ENCODE measurements around the gene SHQ1.
A peak's percentile ranks its signal among the peaks of the same experiment; 100 is the strongest.
"Not testable (repeated sequence)": the region's sequence is repeated elsewhere in the genome, so short reads cannot be mapped to it uniquely, and the experiment has no call there.

The SHQ1 gene

DNA sequence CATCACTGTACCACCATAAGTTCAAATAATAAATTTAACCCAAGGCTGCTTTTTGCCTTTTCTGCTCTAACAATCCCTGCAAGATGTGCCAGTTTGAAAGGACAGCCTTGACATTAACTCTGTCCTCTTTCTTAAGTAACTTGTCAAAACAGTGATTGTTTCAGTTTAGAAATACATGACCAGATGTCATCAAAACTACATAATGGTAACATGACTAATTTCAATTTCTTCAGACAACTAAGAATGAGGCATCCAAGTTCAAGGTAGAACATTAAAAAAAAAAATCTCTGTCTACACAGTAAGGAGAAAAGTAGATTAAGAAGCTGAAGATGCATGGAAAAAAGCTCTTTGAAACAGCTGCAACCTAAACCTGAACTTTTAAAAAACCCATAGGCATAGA, 47.4 kb downstream of the SHQ1 start:
- DNase-seq (ENCODE audit: low read depth in 2 of 2) = no peak

DNA sequence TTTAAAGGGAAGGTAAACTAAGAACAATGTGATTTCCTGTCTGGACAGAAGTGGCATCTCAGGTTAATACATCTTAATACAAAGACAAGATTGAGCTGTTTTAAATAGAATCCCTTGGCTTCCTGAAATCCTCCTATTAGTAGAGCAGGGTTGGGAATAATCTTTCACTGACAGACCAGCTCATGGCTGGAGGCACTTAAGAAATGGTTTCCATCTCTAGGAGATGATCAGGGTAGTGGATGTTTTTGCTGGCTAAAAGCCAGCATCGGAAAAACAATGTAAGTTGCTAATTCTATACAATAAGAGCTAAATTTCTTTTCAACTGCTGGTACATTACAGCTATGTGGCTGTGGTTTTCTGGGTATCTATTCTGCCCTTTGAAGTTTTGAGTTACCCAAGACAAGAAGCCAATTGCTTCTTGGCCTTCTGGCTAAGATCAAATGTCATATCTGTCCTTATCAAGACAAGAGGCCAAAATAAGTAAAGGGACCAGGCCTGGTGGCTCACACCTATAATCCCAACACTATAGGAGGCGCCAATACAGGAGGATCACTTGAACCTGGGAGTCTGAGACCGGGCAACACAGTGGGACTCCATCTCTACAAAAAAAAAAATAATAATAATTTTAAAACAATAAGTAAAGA, 49.6 kb downstream of the SHQ1 start:
- DNase-seq (ENCODE audit: low read depth in 2 of 2) = no peak

DNA sequence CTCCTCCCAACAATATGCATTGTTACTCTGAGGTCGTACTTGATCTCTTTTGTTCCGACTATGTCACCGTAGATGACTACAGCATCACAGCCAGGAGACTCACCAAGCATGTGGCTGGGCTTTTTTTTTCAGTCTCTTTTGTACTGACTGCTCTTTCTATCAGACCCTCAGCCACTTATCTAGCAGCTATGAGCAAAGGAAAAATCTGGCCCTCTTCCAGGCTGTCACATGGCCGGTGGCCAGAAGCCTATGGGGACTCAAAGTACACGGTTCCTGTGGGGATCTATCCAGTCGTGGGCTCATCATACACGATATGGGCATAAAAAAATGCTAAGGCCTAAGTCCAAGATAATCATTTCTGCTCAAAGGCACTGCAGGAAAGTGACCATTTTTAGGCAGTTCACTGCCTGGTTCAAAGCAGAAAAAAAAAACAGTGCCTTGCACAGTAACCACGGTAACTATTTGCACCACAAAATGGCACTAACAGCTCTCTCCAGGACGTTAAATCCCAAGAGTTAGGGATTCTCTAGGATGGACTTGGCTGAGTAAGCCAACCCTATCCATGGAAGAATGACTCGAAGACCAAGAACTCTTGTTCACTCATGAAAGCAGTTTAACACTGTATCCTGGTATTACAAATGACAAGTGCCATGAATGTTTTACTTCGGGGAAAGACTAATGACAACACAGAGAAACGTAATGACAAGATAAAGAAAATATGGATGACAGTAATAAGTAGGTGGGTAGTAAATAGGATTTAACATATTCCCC, 50.3 kb downstream of the SHQ1 start:
- DNase-seq (ENCODE audit: low read depth in 2 of 2) = no peak

DNA sequence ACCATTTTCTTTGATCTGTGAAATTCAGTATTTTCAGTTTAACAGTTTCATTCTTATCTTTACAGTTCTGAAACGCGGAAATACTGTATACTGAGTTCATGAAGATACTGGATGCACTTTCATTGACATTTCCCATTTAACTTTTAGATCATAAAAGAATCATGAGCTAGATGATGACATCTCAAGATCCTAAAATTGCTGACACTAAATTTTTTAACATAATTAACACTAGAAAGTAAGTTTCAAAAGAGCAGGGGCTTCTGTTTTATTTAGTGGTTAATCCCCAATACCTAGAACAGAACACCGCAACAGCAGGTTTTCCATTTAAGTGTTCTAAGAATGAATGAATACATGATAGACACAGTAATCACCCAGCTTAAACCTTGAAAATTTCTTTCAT, 54.2 kb downstream of the SHQ1 start:
- no peak for DNase-seq (ENCODE audit: low read depth in 2 of 2)

DNA sequence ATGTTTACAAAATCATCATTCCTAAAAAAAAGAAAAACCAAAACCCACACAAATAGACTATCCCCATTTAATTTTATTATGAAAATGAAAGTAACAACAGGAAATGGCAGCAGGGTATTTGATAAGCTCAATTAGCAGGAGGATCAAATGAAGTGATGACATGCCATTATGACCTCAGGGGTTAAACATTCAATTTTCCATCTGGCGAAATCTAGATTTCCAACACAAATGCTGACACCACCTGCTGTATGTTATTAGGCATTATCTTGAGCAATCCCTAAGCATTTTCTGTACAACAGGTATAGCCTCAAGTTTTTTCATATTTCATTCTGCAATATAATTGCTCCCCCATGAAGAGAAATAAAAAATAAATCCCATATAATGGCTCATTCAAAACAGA, 57.1 kb downstream of the SHQ1 start:
- no peak for DNase-seq (ENCODE audit: low read depth in 2 of 2)

DNA sequence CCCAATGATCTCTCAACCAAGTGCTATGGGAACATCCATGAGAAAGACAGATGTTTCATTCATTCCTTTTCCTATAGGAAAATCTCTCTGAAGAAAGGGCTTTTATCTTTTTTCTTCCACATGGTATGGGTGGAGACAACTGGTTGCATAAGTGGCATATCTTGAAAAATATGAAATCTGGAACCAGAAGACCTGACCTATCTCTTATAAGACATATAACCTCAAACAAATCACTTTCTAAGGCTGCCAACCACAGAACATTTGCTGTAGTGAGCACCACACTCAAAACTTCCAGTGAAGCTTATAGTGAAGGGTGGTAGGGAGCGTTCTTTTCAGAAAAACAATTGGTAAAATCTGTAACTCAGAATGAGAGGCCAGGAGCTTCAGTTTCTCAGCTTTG, 58.5 kb downstream of the SHQ1 start:
- no peak for DNase-seq (ENCODE audit: low read depth in 2 of 2)

DNA sequence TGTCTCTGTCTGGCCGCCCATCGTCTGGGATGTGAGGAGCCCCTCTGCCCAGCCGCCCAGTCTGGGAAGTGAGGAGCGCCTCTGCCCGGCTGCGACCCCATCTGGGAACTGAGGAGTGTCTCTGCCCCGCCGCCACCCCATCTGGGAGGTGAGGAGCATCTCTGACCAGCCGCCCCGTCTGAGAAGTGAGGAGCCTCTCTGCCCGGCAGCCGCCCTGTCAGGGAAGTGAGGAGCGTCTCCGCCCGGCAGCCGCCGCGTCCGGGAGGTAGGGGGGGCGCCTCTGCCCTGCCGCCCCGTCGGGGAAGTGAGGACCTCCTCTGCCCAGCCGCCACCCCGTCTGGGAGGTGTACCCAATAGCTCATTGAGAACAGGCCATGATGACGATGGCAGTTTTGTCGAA, 60.0 kb downstream of the SHQ1 start:
- not testable (repeated sequence) for DNase-seq (ENCODE audit: low read depth in 2 of 2)

DNA sequence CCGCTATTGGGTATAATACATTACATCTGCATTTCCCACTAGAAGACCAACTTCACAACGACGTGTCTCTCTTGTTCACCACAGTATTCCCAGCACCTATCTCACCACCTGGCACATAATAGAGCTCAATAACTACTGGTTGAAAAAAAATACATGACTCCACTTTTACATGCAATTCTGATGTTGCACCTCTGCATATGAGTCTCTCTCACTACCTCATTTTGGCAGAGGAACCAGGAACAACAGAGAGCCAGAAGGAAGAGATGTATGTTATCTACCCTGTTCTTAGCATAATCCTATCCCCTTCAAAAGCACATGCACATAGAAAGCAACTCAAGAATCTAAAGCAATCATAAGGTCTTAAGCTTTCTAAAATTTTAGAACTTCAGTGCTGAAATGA, 61.6 kb downstream of the SHQ1 start:
- no peak for DNase-seq (ENCODE audit: low read depth in 2 of 2)

DNA sequence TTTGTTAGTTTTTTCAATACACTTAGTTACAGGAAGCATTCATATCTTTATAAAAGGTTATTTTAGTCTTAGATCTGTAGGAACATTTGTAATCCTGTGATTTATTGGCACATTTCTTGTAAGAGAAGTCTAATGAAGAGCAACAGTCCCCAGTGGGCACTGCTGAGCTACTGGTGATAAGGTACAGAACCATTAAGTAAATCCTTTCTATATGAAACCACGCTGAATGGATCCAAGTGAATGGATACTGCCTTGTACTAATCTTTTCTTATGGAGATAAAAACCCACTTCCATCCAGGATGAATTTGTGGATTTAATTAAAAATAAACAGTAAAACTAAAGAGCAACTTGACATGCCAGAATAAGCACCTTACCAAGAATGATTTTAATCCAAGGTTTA, 64.0 kb downstream of the SHQ1 start:
- DNase-seq (ENCODE audit: low read depth in 2 of 2) = no peak

DNA sequence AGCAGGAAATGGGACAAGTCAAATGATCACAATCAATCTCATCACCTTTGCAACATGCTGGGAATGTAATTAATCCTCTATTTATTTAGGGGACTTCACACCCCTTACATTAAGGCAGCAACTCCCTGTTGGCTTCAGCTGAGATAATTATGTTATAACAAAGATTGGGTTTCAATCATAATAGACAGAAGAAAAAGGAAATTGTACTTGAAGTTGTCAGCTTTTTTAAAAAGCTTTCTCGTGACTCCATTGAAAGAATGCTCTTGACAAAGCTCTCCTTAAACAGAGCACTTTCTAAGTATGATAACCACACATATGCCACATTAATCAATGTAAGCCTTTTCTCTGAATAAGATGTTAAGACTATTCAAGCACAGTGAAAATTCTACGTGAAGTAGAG, 65.7 kb downstream of the SHQ1 start:
- DNase-seq (ENCODE audit: low read depth in 2 of 2) = no peak

DNA sequence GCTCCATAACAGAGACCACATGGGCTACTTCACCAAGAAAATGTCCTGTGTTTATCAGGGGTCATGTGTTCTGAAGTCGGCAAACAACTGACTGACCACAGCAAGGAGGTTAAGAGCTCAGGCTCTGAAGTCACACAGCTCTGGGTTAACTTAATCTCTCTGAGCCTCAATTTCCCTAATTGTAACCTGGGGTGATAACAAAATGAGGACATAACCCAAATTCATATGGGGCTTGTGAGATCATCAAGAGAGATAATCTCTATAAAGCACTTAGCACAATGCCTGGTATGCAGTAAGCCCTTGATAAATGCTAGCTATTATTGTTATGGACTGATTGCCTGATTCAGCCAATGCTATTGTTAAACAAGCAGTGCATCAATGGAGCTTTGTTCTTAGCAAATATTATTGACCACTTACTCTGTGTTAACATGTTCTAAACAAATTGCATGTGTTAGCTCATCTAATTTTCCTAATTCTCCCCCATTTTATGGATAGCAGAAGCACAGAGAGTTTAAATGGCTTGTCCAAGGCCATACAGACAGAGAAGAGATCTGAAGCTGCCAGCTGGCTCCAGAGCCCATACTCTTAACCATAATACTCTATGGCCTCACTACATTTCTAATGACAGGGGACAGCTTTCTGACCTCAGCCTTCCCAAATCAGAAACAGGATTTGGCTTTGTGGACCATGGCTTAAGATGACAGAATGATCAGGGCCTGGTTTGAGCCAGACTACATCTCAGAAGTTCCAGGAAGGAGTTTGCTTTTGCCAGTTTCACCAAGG, 78.3 kb downstream of the SHQ1 start:
- no peak for DNase-seq (ENCODE audit: low read depth in 2 of 2)

DNA sequence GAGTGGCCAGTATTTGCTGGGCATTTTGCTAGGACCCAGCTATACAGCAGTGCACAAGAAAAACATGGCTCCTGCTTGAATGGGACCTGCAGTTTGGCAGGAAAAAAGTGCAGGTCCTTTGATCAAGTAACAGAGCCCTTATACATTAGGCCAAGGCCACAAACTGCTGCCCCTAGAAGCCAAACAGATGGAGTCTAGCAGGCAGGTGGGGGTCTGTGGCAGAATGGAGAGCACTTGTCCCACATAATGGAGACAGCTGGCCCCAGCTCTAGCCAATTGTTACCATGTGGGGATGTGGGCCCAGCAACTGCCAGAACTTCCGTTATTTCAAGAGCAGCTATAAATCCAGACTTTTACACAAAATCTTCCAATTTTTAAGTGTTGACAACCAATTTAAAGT, 79.3 kb downstream of the SHQ1 start:
- no peak for DNase-seq (ENCODE audit: low read depth in 2 of 2)

DNA sequence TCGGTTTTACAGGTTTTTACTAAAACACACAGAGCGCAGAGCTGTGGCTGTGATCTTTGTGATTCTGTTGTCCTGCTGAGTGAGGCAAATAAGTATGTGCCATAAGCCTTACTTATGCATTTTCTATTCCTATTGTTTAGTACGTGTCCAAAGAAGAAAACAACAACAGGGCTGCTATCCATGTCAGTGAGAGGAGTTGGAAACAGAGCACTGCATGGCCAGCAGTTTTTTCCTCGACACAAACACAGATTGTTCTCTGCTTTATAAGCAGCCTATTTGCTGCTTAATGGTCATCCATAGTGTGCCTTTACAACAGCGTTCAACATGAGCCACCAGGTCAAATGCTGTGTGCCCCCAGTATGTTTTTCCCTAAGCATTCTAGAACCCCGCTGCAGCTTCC, 79.8 kb downstream of the SHQ1 start:
- no peak for DNase-seq (ENCODE audit: low read depth in 2 of 2)

DNA sequence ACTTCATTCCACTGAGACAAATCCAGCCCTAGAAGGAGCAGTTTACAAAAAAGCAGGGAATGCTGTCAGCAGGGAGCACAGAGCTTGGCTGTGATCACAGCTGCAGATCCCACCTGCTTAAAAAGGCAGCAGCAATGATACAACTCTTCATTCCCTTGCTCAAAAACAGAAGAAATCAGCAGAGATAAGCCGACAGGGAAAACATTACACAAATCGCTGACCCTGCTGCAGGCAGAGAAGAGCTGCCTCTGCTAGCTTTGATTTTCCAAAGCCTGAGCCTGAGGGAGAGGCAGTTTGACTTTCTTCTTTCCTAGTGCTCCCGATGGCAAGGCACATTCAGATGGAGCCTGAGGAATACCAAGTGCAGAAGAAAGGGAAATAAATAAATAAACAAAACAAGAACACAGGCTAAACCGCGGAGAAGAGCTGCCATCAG, 80.2 kb downstream of the SHQ1 start:
- no peak for DNase-seq (ENCODE audit: low read depth in 2 of 2)

DNA sequence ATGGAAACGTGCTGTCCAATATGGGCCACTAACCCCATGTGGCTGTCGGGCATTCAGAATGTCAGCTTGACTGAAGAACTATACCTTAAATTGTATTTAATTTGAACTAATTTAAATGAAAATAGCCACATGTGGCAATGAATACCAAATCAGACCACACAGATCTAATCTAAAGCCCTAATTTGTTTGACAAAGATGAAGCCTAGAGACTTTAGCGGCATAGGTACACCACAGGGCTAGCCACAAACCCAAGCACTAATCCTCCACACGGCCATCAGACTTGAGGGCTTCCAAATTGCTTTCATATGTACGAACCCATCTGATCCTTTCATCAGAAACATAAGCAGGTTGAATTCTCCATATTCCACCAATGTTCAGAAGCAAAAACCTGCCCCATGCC, 81.4 kb downstream of the SHQ1 start:
- no peak for DNase-seq (ENCODE audit: low read depth in 2 of 2)

DNA sequence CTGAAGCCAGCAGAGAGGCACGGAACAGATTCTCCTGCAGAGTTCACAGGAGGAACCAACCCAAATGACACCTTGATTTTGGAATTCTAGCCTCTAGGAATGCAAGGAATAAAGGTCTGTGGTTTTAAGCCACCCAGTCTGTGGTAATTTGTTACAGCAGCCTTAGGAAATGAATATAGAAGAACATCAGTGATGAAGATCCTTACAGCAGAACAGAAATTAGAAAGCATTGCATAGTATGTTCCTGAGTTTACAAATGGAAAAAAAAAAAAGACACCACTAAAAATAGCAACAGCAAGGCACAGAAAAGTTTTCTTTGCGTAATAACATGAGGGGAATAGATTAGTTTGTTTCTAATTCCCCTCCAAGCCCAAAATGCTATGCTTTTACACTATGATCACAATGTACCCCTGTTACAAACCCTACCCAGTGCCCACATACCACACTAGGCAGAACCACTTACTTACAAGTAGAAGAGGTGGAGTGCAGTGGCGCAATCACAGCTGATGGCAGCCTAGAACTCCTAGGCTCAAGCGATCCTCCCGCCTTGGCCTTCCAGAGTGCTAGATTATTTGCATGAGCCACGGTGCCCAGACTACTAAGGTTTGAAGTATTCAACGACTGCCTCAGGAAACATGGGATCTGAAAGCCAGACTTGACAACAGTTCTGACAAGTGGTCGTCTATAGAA, 84.3 kb downstream of the SHQ1 start:
- DNase-seq (ENCODE audit: low read depth in 2 of 2) = no peak

DNA sequence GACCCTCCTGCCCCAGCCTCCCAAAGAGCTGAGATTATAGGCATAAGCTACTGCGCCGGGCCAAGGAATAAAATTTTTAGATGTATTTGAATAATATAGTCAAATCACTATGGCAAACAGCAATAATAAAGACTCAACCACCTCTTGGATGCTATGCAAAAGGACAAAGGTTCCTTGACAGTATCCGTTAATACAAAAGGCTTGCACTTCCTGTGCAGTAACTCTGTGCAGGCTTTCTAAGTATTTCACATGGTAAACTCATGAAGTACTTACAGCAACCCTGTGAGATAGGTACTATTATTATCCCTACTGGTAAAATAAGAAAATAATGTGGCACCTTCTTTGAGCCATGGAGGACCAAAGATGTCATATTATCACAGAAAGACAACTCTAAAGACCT, 86.8 kb downstream of the SHQ1 start:
- no peak for DNase-seq (ENCODE audit: low read depth in 2 of 2)

DNA sequence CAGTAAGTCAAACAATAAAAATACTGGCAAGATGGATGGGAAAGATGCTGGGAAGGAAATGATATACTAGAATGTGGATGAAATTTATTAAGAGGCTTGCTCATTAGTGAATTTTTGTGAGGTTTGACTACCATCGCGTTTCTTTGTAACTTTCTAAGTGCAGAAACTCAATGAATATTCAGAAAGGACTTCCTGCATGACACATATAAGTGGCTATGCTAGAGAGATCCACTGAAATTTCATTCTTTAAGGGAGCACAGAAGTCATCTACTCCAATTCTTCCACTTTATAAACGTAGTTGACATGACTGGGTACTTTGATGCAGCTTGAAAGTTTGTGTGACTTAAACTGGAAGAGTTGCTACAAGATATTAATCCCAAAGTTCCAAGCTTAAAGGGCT, 88.0 kb downstream of the SHQ1 start:
- DNase-seq (ENCODE audit: low read depth in 2 of 2) = no peak

DNA sequence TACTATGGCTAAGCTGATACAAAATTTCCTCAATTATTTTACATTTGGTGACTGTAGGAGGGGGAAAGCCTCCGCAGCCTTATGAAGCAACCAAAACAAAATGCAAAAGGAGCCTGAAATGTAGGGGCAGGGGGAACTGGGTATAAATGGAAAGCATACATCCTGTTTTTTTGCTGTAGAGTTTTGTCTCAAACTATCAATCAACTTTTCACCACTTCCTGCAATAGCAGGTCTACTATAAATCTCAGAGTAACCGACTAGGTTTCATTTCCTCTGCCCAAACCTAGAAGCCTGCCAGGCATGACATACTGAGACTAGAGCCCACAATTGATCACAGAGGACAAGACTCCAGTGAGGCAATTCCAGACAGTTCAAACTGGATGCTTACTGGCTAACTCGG, 91.3 kb downstream of the SHQ1 start:
- peak in 1 of 2 donors; percentile 7 for DNase-seq (ENCODE audit: low read depth in 2 of 2)

DNA sequence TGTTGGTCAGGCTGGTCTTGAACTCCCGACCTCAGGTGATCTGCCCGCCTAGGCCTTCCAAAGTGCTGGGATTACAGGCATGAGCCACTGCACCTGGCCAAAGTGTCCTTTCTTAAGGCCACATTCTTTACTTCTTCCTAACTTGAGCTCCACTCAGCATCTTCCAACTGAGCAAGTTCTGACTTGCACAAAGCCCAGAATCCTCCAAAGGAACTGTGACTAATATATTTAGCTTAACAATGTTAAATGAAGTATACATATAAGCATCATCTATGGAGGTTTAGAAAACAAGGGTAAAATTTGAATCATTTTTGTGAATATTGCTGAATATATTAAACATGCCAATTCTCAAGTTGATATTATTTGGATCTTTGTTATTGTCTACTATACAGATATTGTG, 93.7 kb downstream of the SHQ1 start:
- no peak for DNase-seq (ENCODE audit: low read depth in 2 of 2)

DNA sequence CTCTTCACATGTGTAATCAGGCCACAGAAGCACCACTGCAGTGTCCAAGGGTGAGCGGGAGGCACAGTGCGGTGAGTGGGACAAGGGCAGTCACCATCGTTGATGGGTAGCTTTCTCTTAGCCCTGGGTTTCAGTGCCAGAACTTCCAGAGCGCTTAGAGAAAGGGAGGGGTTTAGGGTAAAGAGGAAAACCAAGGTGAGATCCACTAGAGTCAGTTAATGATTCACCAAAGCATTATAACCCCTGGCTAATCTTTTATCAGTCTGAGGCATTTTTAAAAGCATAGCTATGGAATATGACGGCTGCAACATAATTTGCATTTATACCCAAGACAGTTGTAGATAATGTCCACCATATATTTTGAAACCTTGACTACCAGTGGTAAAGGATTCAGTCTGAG, 94.8 kb downstream of the SHQ1 start:
- DNase-seq (ENCODE audit: low read depth in 2 of 2) = no peak

DNA sequence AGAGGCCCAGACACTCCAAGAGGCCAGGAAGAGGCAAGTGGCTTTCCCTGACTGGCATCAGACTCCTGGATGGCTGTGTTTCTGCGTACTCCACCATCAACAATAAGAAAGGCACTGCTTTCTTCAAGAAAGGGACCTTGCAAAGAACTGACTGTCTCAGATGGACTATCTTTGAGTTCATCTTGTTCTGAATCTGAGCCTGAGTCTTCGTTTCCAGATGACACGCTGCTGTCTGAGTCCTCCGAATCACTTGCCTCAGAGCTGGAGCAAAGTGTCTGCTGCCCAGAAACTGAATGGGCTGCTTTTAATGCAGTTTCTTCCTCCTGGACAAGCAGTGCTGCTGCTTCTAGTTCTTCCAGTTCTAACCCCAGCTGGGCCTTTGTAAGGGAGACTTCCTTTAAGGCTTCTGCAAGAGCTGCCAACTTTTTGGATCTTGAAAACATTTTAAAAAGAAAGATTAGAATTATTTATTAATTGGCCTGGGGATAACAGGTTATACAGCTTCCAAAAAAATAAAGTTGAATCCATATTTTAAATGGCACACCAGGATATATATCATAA, 97.8 kb downstream of the SHQ1 start:
- no peak for DNase-seq (ENCODE audit: low read depth in 2 of 2)

All from stimulated activated CD4-positive, alpha-beta T cell treated with anti-CD3 and anti-CD28 coated beads, Interleukin-1b, Interleukin-23, amount 100 ng/mL, for 1 hour (primary cell).